Retinal pigment epithelial cell (primary cell): Measurements from ENCODE around the gene TXLNG.
A peak's percentile ranks its signal among the peaks of the same experiment; 100 is the strongest.

Experiments used
- DNase-seq: peaks from one replicate; pipeline ENCODE4 v3.0.0-alpha.2; 2010; ENCODE audit warnings: low read depth
- H3K4me3 ChIP-seq: 2 replicates; pipeline ENCODE4 v1.5.1; 2011; ENCODE audit warnings: mild to moderate bottlenecking, low read length, control low read depth, moderate library complexity
- CTCF ChIP-seq: conservative IDR thresholded peaks from 2 replicates; pipeline ENCODE4 v1.5.1; 2011; ENCODE audit warnings: low read depth, low read length, control low read depth, inconsistent platforms

Gene TXLNG

GRCh38 chrX:16826207-16826606 lies 39.9 kb downstream of the TXLNG start:
- DNase-seq = no peak
- H3K4me3 ChIP-seq = no peak overlapping the region
- TF ChIP-seq CTCF = peak; percentile 58

GRCh38 chrX:16827225-16827624 lies 41.0 kb downstream of the TXLNG start:
- TF ChIP-seq CTCF = no peak
- H3K4me3 ChIP-seq = no peak overlapping the region
- DNase-seq = no peak

GRCh38 chrX:16828124-16828908 lies 42.0 kb downstream of the TXLNG start:
- no peak for TF ChIP-seq CTCF
- peak; percentile 68 for DNase-seq
- H3K4me3 ChIP-seq = no peak overlapping the region

- H3K4me3 ChIP-seq = no peak overlapping the region
- peak; percentile 19 for TF ChIP-seq CTCF
- no peak for DNase-seq
These were observed 46.0 kb downstream of the TXLNG start for GRCh38 chrX:16832301-16832700.

GRCh38 chrX:16834806-16835205 lies 48.5 kb downstream of the TXLNG start:
- no peak for DNase-seq
- TF ChIP-seq CTCF = no peak
- H3K4me3 ChIP-seq = no peak overlapping the region

GRCh38 chrX:16836371-16836770 lies 50.1 kb downstream of the TXLNG start:
- DNase-seq = peak; percentile 20
- no peak overlapping the region for H3K4me3 ChIP-seq
- TF ChIP-seq CTCF = peak; percentile 67
